HEK293 (cell line): ENCODE measurements around the gene UBAP1L.

Experiments
- CTCF ChIP-seq: fragments of 450-650 bp; formaldehyde crosslinking; IDR thresholded peaks from 2 replicates; pipeline ENCODE4 v1.5.1; 2016; ENCODE audit warnings: missing biosample characterization, missing genetic modification characterization
- GFI1B ChIP-seq: fragments of 450-650 bp; formaldehyde crosslinking; IDR thresholded peaks from 2 replicates; pipeline ENCODE4 v1.5.1; 2016; ENCODE audit warnings: missing biosample characterization, missing genetic modification characterization
- HOXC10 ChIP-seq: sonication (generic); formaldehyde crosslinking; IDR thresholded peaks from 2 replicates; pipeline ENCODE4 v1.8.1; 2023; ENCODE audit warnings: mild to moderate bottlenecking, missing genetic modification reagents
- ZBTB1 ChIP-seq: fragments of 450-650 bp; formaldehyde crosslinking; IDR thresholded peaks from 2 replicates; pipeline ENCODE4 v1.5.1; 2016; ENCODE audit warnings: missing biosample characterization, missing genetic modification characterization
- ZBTB6 ChIP-seq: fragments of 450-650 bp; formaldehyde crosslinking; IDR thresholded peaks from 2 replicates; pipeline ENCODE4 v1.5.1; 2017; ENCODE audit warnings: missing biosample characterization, missing genetic modification characterization
- ZNF146 ChIP-seq: fragments of 450-650 bp; formaldehyde crosslinking; IDR thresholded peaks from 2 replicates; pipeline ENCODE4 v1.5.1; 2016; ENCODE audit warnings: missing biosample characterization, missing genetic modification characterization
- ZNF175 ChIP-seq: fragments of 450-650 bp; formaldehyde crosslinking; IDR thresholded peaks from 2 replicates; pipeline ENCODE4 v1.5.1; 2016; ENCODE audit warnings: missing biosample characterization, missing genetic modification characterization
- ZNF248 ChIP-seq: fragments of 450-650 bp; formaldehyde crosslinking; IDR thresholded peaks from 2 replicates; pipeline ENCODE4 v1.5.1; 2017; ENCODE audit warnings: missing biosample characterization, missing genetic modification characterization
- ZNF449 ChIP-seq: fragments of 450-650 bp; formaldehyde crosslinking; IDR thresholded peaks from 2 replicates; pipeline ENCODE4 v1.5.1; 2017; ENCODE audit warnings: missing biosample characterization, mild to moderate bottlenecking, missing genetic modification characterization, moderate library complexity
- ZNF558 ChIP-seq: fragments of 450-650 bp; formaldehyde crosslinking; IDR thresholded peaks from 2 replicates; pipeline ENCODE4 v1.5.1; 2016; ENCODE audit warnings: missing biosample characterization, missing genetic modification characterization
- ZNF791 ChIP-seq: fragments of 450-650 bp; formaldehyde crosslinking; IDR thresholded peaks from 2 replicates; pipeline ENCODE4 v1.5.1; 2016; ENCODE audit warnings: missing biosample characterization, missing genetic modification characterization

GRCh38 chr15:65084500-65085206 lies 30.3 kb downstream of the UBAP1L start:
- TF ChIP-seq CTCF (no peak), GFI1B (no peak), ZNF558 (tag by site-specific recombination) (no peak), ZNF248 (tag by site-specific recombination) (no peak), HOXC10 (no peak), ZNF175 (tag by site-specific recombination) (no peak), ZNF791 (tag by site-specific recombination) (no peak), ZNF449 (tag by site-specific recombination) (no peak), ZNF146 (tag by site-specific recombination) (no peak), ZBTB6 (tag by site-specific recombination) (no peak), ZBTB1 (tag by site-specific recombination) (no peak)
